Brain microvascular endothelial cell (primary cell): ENCODE data around the gene IL4R.

Source experiments
- DNase-seq: peaks from one replicate; pipeline ENCODE4 v3.0.0-alpha.2; 2020
- H3K27ac ChIP-seq: fragments of 250-450 bp; sonication (Bioruptor Pico); 2 replicates; pipeline ENCODE4 v1.5.1; 2020; ENCODE audit warnings: mild to moderate bottlenecking, moderate library complexity
- H3K27me3 ChIP-seq: fragments of 250-450 bp; sonication (Bioruptor Pico); replicated peaks from 2 replicates; pipeline ENCODE4 v1.5.1; 2020; ENCODE audit warnings: mild to moderate bottlenecking
- H3K36me3 ChIP-seq: fragments of 250-450 bp; sonication (Bioruptor Pico); replicated peaks from 2 replicates; pipeline ENCODE4 v1.5.1; 2020; ENCODE audit warnings: mild to moderate bottlenecking
- H3K4me3 ChIP-seq: 2 replicates; pipeline ENCODE4 v1.5.1; 2011; ENCODE audit warnings: low read depth, mild to moderate bottlenecking, control low read depth, low read length, moderate library complexity
- CTCF ChIP-seq: IDR thresholded peaks from 2 replicates; pipeline ENCODE4 v1.5.1; 2011; ENCODE audit warnings: low read depth, mild to moderate bottlenecking, moderate library complexity, low read length, control low read depth, inconsistent platforms; ENCODE audit errors: missing control alignments
- in situ Hi-C: cut with HindIII; loops from 2 replicates; pipeline ENCODE4 v1.10.0; 2017; ENCODE audit warnings: low sequenced_read_pairs, low pct_ligation_motif_present

The IL4R gene

GRCh38 chr16:27345201-27345600, 31.4 kb downstream of the IL4R start:
- Histone ChIP-seq H3K27ac (no peak overlapping the region), H3K4me3 (no peak overlapping the region), H3K36me3 (peaks cover 81% of the 10 kb centered on the region), H3K27me3 (no peaks in the 10 kb centered on the region)
- in situ Hi-C loops = no loop called here
- TF ChIP-seq CTCF = no peak
- no peak for DNase-seq

GRCh38 chr16:27346819-27347218, 33.0 kb downstream of the IL4R start:
- in situ Hi-C loops = no loop called here
- no peak for TF ChIP-seq CTCF
- no peak for DNase-seq
- peaks cover 81% of the 10 kb centered on the region for H3K36me3 ChIP-seq
- H3K4me3 ChIP-seq = no peak overlapping the region
- H3K27ac ChIP-seq = no peak overlapping the region
- no peaks in the 10 kb centered on the region for H3K27me3 ChIP-seq

GRCh38 chr16:27347930-27348685, 34.3 kb downstream of the IL4R start:
- Histone ChIP-seq H3K4me3 (no peak overlapping the region), H3K27ac (no peak overlapping the region), H3K27me3 (no peaks in the 10 kb centered on the region), H3K36me3 (peaks cover 81% of the 10 kb centered on the region)
- in situ Hi-C loops = no loop called here
- TF ChIP-seq CTCF = no peak
- no peak for DNase-seq

GRCh38 chr16:27349276-27349675, 35.5 kb downstream of the IL4R start:
- no peak for TF ChIP-seq CTCF

GRCh38 chr16:27350006-27350405, 36.2 kb downstream of the IL4R start:
- DNase-seq = no peak
- in situ Hi-C loops = no loop called here
- Histone ChIP-seq H3K4me3 (no peak overlapping the region), H3K27me3 (no peaks in the 10 kb centered on the region), H3K27ac (no peak overlapping the region), H3K36me3 (peaks cover 85% of the 10 kb centered on the region)
- TF ChIP-seq CTCF = no peak

More at GRCh38 chr16:27349276-27349675, 35.5 kb downstream of the IL4R start:
- DNase-seq = no peak
- Histone ChIP-seq H3K36me3 (peaks cover 82% of the 10 kb centered on the region), H3K4me3 (no peak overlapping the region), H3K27ac (no peak overlapping the region), H3K27me3 (no peaks in the 10 kb centered on the region)
- in situ Hi-C loops = no loop called here

GRCh38 chr16:27351989-27352388, 38.2 kb downstream of the IL4R start:
- in situ Hi-C loops = no loop called here
- H3K27ac ChIP-seq = no peak overlapping the region
- peaks cover 94% of the 10 kb centered on the region for H3K36me3 ChIP-seq
- no peak for DNase-seq
- no peak for TF ChIP-seq CTCF
- no peaks in the 10 kb centered on the region for H3K27me3 ChIP-seq
- H3K4me3 ChIP-seq = no peak overlapping the region
